NCI-H524 treated with DMSO at 0.1 percent for 48 hours (cell line): ENCODE data around the gene ROR2.
A peak's percentile ranks its signal among the peaks of the same experiment; 100 is the strongest.
"Not testable (repeated sequence)": the region's sequence is repeated elsewhere in the genome, so short reads cannot be mapped to it uniquely, and the experiment has no call there.

Source experiments
- DNase-seq: peaks from one replicate; lab custom pipeline; 2025; lab: John Stamatoyannopoulos, UW

Gene ROR2

DNA sequence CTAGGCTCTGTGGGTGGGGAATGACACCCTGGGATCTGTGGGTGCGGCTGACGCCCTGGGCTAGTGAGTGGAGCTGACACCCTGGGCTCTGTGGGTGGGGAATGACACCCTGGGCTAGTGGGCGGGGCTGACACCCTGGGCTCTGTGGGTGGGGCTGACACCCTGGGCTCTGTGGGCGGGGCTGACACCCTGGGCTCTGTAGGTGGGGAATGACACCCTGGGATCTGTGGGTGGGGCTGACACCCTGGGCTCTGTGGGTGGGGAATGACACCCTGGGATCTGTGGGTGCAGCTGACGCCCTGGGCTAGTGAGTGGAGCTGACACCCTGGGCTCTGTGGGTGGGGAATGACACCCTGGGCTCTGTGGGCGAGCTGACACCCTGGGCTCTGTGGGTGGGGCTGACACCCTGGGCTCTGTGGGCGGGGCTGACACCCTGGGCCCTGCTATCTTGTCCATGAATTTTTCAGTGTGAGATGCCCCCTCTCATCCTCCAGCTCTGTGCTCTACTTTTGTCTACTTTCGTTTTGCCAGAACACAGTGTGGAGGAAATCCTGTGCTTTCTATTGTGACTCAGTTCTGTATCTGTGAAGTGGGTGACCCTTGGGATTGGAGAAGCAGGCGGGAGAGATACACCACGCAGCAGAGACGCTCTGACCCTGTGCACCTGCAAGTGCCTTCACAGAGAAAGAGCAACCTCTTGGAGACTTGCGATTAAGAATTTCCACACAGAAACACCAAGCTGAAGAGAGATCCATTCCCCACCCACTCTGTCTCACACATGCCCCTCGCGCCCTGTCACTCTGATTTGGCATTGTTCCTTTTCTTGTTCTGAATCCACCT is 151.5 kb downstream of the ROR2 start:
- not testable (repeated sequence) for DNase-seq

GRCh38 chr9:91797517-91797916 is 152.5 kb downstream of the ROR2 start:
- not testable (repeated sequence) for DNase-seq

DNA sequence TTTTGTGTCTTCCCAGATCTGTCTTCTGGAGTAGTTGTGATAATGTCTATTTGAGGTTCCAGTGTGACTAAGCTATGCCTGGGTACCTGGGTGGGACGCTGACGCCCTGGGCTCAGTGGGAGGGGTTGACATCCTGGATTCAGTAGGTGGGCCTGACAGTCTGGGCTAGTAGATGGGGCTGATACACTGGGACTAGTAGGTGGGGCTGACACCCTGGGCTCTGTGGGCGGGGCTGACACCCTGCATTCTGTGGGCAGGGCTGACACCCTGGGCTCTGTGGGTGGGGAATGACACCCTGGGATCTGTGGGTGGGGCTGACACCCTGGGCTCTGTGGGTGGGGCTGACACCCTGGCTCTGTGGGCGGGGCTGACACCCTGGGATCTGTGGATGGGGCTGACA is 153.5 kb downstream of the ROR2 start:
- DNase-seq: not testable (repeated sequence)

DNA sequence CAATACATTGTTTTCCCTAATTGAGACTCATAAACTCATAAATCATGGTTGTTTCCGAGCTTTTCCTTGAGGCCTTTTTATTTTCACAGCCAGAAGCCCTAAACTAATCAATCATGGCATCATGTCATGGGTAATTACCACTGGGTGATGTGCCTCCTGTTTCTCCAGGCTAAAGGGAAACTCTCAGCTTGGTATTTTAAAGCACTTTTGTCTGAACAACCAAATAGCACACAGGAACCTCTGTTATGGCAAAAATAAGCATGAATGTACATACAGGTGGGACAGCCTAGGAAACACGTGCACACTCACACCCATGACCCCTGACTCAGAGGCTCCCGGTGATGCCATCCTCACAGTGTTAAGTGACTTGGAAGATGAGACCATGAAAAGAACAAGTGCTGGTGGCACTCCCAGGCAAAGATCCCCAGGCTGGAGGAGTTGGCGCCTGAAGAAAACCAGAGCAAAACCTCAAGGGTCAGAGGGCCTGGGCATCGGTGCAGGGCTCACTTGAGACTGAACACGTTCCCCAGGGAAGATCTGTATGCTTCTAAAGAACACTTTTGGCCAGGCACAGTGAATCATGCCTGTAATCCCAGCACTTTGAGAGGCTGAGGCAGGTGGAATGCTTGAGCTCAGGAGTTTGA is 154.3 kb downstream of the ROR2 start:
- DNase-seq: no peak

DNA sequence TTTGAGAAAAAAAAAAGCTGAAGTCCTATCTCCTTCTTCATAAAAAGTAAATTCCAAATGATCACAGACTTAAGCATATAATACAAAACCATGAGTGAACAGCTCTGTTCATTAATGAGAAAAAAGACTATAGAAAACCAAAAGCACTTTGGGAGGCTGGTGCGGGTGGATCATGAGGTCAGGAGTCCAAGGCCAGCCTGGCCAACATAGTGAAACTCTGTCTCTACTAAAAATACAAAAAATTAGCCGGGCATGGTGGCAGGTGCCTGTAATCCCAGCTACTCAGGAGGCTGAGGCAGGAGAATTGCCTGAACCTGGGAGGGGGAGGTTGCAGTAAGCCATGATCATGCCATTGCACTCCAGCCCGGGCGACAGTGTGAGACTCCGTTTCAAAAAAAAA is 156.7 kb downstream of the ROR2 start:
- DNase-seq: not testable (repeated sequence)

DNA sequence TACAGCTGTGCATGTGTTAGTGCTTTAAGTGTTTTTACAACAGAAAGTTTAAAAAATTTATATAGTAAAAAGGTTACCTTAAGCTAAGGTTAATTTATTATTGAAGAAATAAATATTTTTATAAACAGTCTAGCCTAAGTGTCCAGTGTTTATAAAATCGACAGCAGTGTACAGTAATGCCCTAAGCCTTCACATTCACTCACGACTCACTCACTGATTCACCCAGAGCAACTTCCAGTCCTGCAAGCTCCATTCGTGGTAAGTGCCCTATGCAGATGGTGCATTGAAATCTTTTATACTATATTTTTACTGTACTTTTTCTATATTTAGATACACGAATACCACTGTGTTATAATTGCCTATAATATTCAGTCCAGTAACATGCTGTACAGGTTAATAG is 159.1 kb downstream of the ROR2 start:
- no peak for DNase-seq

DNA sequence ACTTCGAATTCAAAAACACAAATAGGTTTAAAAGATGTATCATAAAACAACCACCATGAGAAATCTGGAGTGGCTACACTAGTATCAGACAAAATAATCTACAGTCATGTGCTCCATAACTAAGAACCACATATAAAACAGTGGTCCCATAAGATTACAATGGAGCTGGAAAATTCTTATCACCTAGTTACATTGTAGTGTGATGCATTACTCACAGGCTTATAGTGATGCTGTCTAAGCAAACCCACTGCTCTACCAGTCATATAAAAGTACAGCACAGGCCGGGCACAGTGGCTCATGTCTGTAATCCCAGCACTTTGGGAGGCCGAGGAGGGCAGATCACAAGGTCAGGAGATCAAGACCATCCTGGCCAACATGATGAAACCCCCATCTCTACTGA is 160.1 kb downstream of the ROR2 start:
- DNase-seq: no peak

DNA sequence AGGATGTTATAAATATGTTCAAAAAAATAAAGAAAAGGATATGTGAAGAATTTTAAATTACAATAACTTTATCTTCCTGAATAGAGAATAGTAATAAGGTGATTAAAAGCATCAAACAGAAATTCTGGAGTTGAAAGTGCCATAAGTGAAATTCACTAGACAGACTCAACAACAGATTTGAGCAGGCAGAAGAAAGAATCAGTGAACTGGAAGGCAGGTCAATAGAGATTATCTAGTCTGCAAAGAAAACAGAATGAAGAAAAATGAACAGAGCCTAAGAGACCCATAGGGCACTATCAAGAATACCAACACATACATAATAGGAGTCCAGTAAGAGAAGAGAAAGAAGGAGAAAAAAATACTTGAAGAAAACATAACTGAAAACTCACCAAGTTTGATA is 162.1 kb downstream of the ROR2 start:
- DNase-seq: no peak

GRCh38 chr9:91786132-91786896 is 163.7 kb downstream of the ROR2 start:
- DNase-seq: peak; percentile 68

DNA sequence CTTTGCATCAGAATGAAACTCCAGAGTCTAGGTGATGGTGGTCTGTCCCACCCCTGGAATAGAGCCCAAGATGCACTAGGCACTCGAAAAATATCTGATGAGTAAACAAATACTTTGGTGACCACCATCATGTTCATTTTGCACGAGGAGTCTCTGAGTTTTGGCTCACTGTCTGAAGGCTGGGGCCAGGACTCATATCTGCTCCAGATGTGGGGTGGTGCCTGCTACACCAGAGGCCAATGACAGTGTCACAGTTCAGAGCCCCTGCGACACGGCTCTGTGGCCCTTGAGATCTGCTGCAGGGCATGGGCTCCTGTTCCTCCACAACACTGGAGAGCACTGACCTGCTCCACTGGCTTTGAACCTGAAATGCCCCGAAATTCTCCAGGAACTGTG is 164.6 kb downstream of the ROR2 start:
- DNase-seq: no peak

DNA sequence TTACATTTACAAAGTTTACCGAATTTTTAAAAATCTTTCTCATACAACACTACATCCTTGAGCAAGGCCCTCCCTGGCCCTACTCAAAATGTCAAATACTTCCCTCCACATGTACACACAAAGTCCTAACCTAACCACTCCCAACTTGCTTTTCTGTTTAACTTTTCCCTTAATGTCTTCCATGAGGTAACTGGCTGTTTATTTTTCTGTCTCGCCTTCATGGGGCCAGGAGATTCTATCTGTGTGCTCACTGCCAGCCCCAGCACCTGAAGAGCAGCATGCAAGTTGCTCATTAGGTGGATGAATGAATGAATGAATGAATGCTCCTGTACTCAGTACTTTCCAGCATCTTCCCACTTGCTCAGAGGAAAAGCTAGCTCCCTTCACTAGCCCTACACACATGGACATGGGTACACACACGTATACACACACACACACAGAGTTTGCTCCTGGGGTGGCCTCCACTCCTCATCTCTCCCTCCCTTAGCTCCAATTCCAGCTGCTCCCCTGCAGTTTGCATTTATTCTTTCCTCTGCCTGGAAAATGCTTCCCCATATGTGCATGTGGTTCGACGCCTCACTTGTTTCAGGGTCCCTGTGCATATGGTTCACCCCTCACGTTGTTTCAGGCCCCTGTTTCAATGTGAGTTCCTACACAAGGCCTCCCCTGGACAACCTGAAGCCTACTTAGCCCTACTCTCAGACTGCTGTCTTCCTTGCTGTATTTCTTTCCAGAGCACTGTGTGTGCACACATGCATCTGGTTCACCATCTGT is 165.2 kb downstream of the ROR2 start:
- DNase-seq: no peak

DNA sequence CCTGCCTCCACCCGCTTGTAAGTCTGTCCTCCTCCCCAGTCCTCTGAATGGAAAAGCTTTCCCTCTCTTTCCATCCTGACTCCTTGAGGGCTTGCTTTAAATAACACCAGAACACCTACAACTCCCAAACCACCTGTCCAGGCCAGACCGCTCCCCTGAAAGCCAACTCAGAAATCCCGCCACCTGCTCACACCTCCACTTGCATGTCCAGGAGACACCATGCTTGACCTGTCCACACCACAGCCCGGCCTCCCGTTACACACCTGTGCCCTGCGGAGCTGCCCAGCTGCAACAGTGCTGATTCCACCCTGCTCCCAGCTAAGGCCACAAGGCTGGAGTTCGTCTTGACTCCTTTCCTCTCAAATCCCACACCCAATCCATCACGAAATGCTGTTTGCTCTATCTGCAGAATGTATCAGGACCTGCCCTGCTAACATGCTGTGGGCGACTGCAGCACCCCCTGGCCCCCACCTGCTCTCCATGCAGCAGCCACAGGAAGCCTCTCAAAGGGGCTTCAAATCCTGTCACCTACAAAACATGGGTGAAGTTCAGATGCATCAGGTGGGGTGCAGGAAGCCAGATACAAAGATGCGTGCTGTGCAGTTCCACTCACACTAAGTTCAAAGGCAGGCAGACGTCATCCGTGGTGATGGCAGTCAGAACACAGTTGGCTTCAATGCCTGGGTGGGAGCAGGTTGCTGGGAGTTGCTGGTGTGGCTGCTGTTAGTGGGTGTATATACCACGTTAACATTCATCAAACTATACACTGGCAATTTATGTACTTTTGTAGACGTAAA is 166.0 kb downstream of the ROR2 start:
- DNase-seq: no peak

DNA sequence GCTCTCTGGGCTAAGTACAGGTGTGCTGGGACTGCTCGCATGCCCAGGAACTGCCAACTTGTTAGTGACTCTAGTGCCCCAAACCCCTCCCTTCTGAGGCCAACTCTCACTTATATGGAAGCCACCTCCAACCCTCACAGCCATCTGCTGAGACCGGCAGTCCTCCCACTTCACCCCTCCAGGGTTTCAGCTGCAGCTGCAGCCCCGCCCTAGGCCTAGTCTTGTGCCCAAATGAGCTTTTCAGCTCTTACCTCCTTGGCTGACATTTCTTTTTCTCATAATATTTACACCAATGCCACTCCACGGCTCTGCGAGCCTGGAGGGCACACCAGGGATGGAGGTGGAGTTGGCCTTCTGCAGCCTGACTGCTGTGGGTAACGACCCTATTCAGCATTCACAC is 166.6 kb downstream of the ROR2 start:
- DNase-seq: no peak

DNA sequence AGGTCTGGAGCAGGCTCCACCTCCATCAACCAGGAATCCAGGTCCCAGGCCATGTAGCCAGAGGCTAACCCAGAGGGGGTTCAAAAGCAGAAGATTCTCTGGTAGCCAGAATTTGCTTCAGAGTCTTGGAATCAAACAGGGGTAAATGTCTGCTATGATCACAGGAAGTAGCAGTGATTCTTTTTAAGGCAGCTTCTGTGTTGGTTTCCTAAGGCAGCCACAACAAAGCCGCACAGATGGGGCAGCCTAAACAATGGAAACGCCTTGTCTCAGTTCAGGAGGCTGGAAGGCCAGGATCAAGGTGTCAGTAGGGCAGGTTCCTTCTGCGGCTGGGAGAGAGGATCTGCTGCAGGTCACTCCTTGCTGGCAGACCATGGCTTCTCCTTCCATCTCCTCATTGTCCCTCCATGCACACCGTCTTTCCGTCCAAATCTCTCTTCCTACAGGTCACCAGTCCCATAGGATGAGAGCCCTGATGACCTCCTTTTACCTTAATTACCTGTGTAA is 167.3 kb downstream of the ROR2 start:
- DNase-seq: no peak

GRCh38 chr9:91781906-91782305 is 168.1 kb downstream of the ROR2 start:
- no peak for DNase-seq

DNA sequence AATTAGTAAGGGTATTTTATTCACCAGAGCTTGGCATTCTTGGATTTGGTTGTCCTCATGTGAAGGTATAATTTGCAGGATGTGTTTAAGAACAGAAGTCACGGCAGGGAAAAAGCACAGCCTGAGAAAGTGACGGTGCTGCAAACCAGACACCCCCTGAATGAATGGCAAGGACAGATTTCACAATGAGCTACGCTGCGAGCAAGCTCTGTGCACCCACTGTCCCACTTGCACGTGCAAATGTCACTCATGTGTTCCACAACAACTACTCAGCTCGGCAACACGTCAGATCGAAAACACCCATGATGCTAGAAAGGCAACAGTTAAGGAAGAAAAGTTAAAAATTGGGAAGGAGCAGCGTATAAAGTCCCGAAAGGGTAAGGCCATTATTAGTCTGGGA is 168.9 kb downstream of the ROR2 start:
- DNase-seq: no peak

DNA sequence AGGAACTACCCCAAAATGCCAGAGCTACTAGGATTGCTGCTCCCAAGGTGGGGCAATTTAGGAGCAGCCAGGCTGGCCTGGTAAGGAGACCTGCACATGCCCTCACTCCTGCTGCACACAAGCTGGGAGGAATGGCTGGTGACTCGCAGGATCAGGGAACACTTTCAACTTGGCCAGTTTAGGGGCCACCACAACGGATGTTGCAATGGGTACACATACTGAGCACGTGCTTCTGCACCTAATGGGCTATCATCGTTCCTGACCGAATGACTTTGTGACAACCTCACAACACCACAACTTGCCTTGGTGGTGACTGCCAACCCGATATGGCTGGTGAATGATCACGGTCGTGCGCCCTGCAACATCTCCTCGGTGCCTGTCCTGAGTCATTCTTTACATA is 172.0 kb downstream of the ROR2 start:
- no peak for DNase-seq

GRCh38 chr9:91777292-91777830 is 172.7 kb downstream of the ROR2 start:
- DNase-seq: no peak

DNA sequence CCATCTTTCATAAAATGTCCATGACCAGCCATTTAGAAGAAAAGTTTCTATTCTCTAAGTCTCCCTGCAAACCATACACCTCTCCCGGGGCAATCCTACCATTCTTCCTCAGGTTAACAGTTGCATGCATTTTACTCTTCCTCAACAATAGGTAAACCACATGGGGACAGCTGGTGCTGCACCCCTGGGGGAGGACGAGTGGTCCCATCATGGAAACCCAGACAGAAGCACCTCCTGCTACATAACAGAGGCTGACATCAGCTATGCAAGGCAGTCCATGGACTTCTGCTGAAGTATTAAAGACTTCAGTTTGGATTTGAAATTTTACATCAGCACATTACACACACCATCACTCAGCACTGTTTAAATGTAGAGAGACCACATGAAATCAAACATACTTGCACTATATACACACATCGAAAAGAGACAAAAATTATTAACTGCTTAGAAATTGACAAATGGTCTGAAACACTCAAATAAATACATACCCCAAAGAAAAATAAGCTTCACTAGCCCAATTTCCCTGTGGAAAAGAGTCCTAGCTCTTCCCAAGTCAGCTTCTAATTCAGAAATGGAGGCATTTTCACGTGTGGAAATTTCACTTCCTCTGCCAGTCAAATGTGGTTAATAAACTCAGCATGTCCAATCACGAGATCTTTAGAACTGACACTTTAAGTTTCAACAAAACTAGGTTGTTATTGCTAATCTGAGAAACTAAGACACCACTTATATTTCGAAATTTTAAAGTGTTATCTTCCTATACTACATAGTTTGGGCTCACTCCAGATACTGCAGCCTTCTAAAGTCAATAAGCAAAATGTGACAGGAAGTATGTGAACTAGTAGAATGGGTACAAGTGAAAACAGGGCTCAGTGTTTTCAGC is 173.4 kb downstream of the ROR2 start:
- DNase-seq: no peak

DNA sequence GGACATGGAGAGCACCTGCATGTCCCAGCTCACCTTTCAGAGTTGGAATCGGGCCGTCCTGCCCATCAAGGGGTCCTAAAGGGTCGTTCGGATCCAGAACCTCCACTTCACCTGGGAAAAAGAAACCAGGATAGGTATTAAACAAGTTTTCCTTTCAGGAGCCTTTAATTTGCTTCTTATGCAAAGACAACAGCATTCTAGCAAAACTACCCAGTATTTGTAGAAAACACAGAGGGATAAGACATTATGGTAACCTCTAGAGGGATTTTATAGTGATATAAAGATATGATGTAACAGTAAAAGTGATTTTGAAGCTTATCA is 174.4 kb downstream of the ROR2 start:
- no peak for DNase-seq
